ENCODE measurements around the gene DBN1.
A peak's percentile ranks its signal among the peaks of the same experiment; 100 is the strongest.

Gene DBN1

GRCh38 chr5:177473443-177474001 lies at the start of gene DBN1:
Gene DBN1, minus strand, starts transcription at chr5:177473634. Its CDS starts 113 bp downstream, at chr5:177473521.
- TF ChIP-seq, protein P1, sequence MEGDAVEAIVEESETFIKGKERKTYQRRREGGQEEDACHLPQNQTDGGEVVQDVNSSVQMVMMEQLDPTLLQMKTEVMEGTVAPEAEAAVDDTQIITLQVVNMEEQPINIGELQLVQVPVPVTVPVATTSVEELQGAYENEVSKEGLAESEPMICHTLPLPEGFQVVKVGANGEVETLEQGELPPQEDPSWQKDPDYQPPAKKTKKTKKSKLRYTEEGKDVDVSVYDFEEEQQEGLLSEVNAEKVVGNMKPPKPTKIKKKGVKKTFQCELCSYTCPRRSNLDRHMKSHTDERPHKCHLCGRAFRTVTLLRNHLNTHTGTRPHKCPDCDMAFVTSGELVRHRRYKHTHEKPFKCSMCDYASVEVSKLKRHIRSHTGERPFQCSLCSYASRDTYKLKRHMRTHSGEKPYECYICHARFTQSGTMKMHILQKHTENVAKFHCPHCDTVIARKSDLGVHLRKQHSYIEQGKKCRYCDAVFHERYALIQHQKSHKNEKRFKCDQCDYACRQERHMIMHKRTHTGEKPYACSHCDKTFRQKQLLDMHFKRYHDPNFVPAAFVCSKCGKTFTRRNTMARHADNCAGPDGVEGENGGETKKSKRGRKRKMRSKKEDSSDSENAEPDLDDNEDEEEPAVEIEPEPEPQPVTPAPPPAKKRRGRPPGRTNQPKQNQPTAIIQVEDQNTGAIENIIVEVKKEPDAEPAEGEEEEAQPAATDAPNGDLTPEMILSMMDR (IDR thresholded peaks at IDR 0.05; ENCODE audit: extremely low read depth, missing control alignments), result no peak
- peak; percentile 95 for DNase-seq (ENCODE audit: low spot score)

DNA sequence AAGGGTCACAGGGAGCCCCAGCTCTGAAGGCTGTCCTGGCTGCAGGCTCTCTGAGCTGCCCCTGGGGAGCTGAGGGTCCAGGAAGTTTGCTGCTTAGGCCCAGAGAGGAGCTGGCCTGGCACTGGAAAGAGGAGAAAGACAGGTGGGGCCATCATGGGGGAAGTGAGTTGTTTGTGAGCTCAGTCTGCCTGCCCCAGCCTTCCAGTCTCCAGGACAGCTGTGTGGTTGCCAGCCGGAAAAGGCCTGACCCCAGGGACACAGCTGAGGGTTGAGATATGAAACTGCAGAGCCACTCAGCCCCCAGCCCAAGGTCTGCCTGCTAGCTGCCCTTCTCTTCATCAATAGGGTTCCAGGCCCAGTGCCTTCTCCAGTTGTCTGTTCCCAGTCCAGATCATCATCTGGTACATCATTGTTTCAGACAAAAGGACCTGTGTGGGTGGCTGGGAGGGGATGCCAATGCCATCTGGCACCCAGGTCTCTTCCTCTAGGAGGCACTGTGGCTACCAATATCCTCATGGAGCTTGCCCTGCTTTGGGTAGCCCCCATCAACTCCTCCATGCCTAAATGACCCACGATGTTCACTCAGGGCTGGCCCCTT lies 47.6 kb upstream of the DBN1 start:
- TF ChIP-seq, protein P1 (IDR thresholded peaks at IDR 0.05; ENCODE audit: extremely low read depth, missing control alignments), result no peak
- no peak for DNase-seq (ENCODE audit: low spot score)

- no peak for DNase-seq (ENCODE audit: low spot score)
- TF ChIP-seq, protein P1 (IDR thresholded peaks at IDR 0.05; ENCODE audit: extremely low read depth, missing control alignments), result no peak
Observed at GRCh38 chr5:177520271-177520670, 46.8 kb upstream of the DBN1 start.

- TF ChIP-seq, protein P1 (IDR thresholded peaks at IDR 0.05; ENCODE audit: extremely low read depth, missing control alignments), result no peak
- no peak for DNase-seq (ENCODE audit: low spot score)
Observed at GRCh38 chr5:177519463-177520235, 46.2 kb upstream of the DBN1 start.

GRCh38 chr5:177516601-177517568 lies 43.5 kb upstream of the DBN1 start, which contains the start of gene DDX41:
Gene DDX41, minus strand, starts transcription at chr5:177516961. Its CDS starts 16 bp downstream, at chr5:177516945.
- DNase-seq (ENCODE audit: low spot score), result peak; percentile 99
- TF ChIP-seq, protein P1 (IDR thresholded peaks at IDR 0.05; ENCODE audit: extremely low read depth, missing control alignments), result no peak

- TF ChIP-seq, protein P1 (IDR thresholded peaks at IDR 0.05; ENCODE audit: extremely low read depth, missing control alignments), result no peak
- no peak for DNase-seq (ENCODE audit: low spot score)
Observed at GRCh38 chr5:177515580-177515979, 42.1 kb upstream of the DBN1 start.

Measured in GM20000 (cell line).